Endothelial cell of umbilical vein (primary cell): ENCODE results near the gene SNAP23. TPM values are rescaled to one million over a fixed set of nuclear protein-coding genes. Genes with fewer than 3 reads are reported as not detected.

ENCODE experiments used
- BruUV-seq: library from RNA; stranded (reverse); fragments of 400-500 nt; replicated peaks from 2 replicates; lab custom pipeline; 2021; lab: Mats Ljungman, UMichigan
- CTCF ChIA-PET: fragments of 300-600, 350-600 bp; sonication (Branson Sonifier 250); formaldehyde crosslinking; loops from one replicate; lab custom pipeline; 2021; ENCODE audit warnings: antibody characterized with exemption, inconsistent platforms; lab: Charles Lee
- POLR2A ChIA-PET: fragments of 300-600, 350-600 bp; sonication (Branson Sonifier 250); formaldehyde crosslinking; loops from one replicate; lab custom pipeline; 2021; ENCODE audit warnings: antibody characterized with exemption, inconsistent platforms; lab: Charles Lee
- DNase-seq: peaks from one replicate; pipeline ENCODE4 v3.0.0-alpha.2; 2011; ENCODE audit warnings: low read depth, low spot score
- FAIRE-seq: peaks from 2 replicates; lab custom pipeline; 2011; peaks lifted over from hg19 to GRCh38; lab: Jason Lieb, UNC
- H2AFZ ChIP-seq: 2 replicates; pipeline ENCODE4 v1.6.0; 2012; ENCODE audit warnings: low read depth, low read length, control low read depth, inconsistent platforms
- H3K27ac ChIP-seq: 2 replicates; pipeline ENCODE4 v1.5.1; 2011; ENCODE audit warnings: low read depth, mild to moderate bottlenecking, control low read depth, low read length, moderate library complexity; ENCODE audit not compliant: insufficient read depth
- H3K27me3 ChIP-seq, 2 experiments: 2 replicates each; pipeline versions ENCODE4 v1.6.0 to v1.6.1; 2011; ENCODE audit warnings: low read length in 2 of 2, mixed read lengths in 1 of 2; ENCODE audit not compliant: control insufficient read depth in 2 of 2, insufficient read depth in 2 of 2
- H3K36me3 ChIP-seq, 2 experiments: 2 replicates in 1 of 2; 3 replicates in 1 of 2; pipeline ENCODE4 v1.5.1; 2011; ENCODE audit warnings: low read length in 2 of 2, mild to moderate bottlenecking in 1 of 2, moderate library complexity in 1 of 2; ENCODE audit not compliant: control insufficient read depth in 2 of 2, insufficient read depth in 2 of 2; ENCODE audit errors: extremely low read depth in 1 of 2
- H3K4me1 ChIP-seq: 3 replicates; pipeline ENCODE4 v1.5.1; 2011; ENCODE audit warnings: mild to moderate bottlenecking, low read length; ENCODE audit not compliant: control insufficient read depth, insufficient read depth; ENCODE audit errors: extremely low read depth
- H3K4me2 ChIP-seq: 2 replicates; pipeline ENCODE4 v1.6.1; 2011; ENCODE audit warnings: low read length, control low read depth, mixed read lengths; ENCODE audit not compliant: insufficient read depth
- H3K4me3 ChIP-seq, 3 experiments: fragments of 200-600 bp in 1 of 3; sonication (generic), shearing (Covaris generic) in 1 of 3; replicated peaks in 1 of 3; 2 replicates each; pipeline ENCODE4 v1.5.1; 2011 to 2016; ENCODE audit warnings: control low read depth in 3 of 3, low read length in 3 of 3, mild to moderate bottlenecking in 2 of 3, inconsistent platforms in 1 of 3, low read depth in 1 of 3, moderate library complexity in 1 of 3; ENCODE audit not compliant: insufficient read depth in 1 of 3
- H3K79me2 ChIP-seq: 2 replicates; pipeline ENCODE4 v1.6.0; 2012; ENCODE audit warnings: low read length, inconsistent platforms; ENCODE audit not compliant: control insufficient read depth, insufficient read depth
- H3K9ac ChIP-seq: replicated peaks from 2 replicates; pipeline ENCODE3; 2011; ENCODE audit warnings: low read length, control low read depth; ENCODE audit not compliant: insufficient read depth; ENCODE audit errors: extremely low read depth
- H3K9me1 ChIP-seq: replicated peaks from 3 replicates; pipeline ENCODE4 v1.6.0; 2011; ENCODE audit warnings: mild to moderate bottlenecking, low read length; ENCODE audit not compliant: control insufficient read depth, insufficient read depth; ENCODE audit errors: extremely low read depth
- H3K9me3 ChIP-seq: replicated peaks from 2 replicates; pipeline ENCODE4 v1.5.1; 2012; ENCODE audit warnings: low read length, inconsistent platforms; ENCODE audit not compliant: control insufficient read depth, insufficient read depth
- H4K20me1 ChIP-seq: replicated peaks from 2 replicates; pipeline ENCODE3; 2011; ENCODE audit warnings: mild to moderate bottlenecking, low read length; ENCODE audit not compliant: control insufficient read depth, insufficient read depth; ENCODE audit errors: extremely low read depth
- EZH2 ChIP-seq: IDR thresholded peaks from 2 replicates; pipeline ENCODE4 v1.6.1; 2012; ENCODE audit warnings: borderline replicate concordance, low read depth, mild to moderate bottlenecking, moderate library complexity, low read length, inconsistent platforms; ENCODE audit not compliant: severe bottlenecking
- FOS ChIP-seq: IDR thresholded peaks from 2 replicates; pipeline ENCODE4 v1.6.1; 2011; ENCODE audit warnings: mild to moderate bottlenecking, low read length, moderate library complexity, borderline replicate concordance; ENCODE audit not compliant: insufficient read depth
- GATA2 ChIP-seq: IDR thresholded peaks from 2 replicates; pipeline ENCODE4 v1.7.0; 2011; ENCODE audit warnings: low read depth, mild to moderate bottlenecking, moderate library complexity, mixed read lengths, low read length; ENCODE audit not compliant: insufficient read length, insufficient read depth
- JUN ChIP-seq: IDR thresholded peaks from 2 replicates; pipeline ENCODE4 v1.6.1; 2011; ENCODE audit warnings: borderline replicate concordance, low read depth; ENCODE audit not compliant: insufficient read length, insufficient read depth
- MAX ChIP-seq: IDR thresholded peaks from 2 replicates; pipeline ENCODE4 v1.6.1; 2011; ENCODE audit not compliant: insufficient read depth, insufficient read length
- MYC ChIP-seq: IDR thresholded peaks from one replicate; pipeline ENCODE4 v1.6.1; 2011; ENCODE audit warnings: mild to moderate bottlenecking, low read depth, low read length
- POLR2A ChIP-seq: IDR thresholded peaks from 2 replicates; pipeline ENCODE4 v1.6.1; 2012; ENCODE audit warnings: low read depth, mild to moderate bottlenecking, control low read depth, low read length
- POLR2AphosphoS5 ChIP-seq: IDR thresholded peaks from 2 replicates; pipeline ENCODE4 v1.6.1; 2012; ENCODE audit warnings: low read depth, mild to moderate bottlenecking, control low read depth, low read length, moderate library complexity; ENCODE audit not compliant: insufficient read depth
- dilution Hi-C: fragments of 300-500 bp; cut with MboI; formaldehyde crosslinking; loops from one replicate; pipeline ENCODE4 v1.15.0; 2019; ENCODE audit warnings: low sequenced_read_pairs; ENCODE audit not compliant: extremely low pct_ligation_motif_present
- intact Hi-C: fragments of 100-400 bp; cut with micrococcal nuclease; formaldehyde crosslinking; loops from one replicate; pipeline ENCODE4 v1.10.0; 2022
- polyA plus RNA-seq, 4 experiments: library from polyadenylated mRNA; depleted of rRNA in 3 of 4; stranded (reverse) in 3 of 4; unstranded in 1 of 4; fragments of >200 nt; gene quantifications; 2 replicates each; pipeline versions ENCODE4 v1.2.1 to v1.2.3, GENCODE V29; 2011 to 2012; ENCODE audit warnings: missing spikeins in 1 of 4
- total RNA-seq: library from RNA; stranded (reverse); gene quantifications from 2 replicates; pipeline ENCODE4 v1.2.3, GENCODE V29; 2021
- TF ChIP-seq, protein P1 (sequence below), 2 donors: IDR thresholded peaks; 1 replicate in 1 of 2; 2 replicates in 1 of 2; pipeline ENCODE4 v1.5.1; 2011; ENCODE audit warnings: low read length in 2 of 2, mild to moderate bottlenecking in 2 of 2, moderate library complexity in 2 of 2, control low read depth in 1 of 2, inconsistent platforms in 1 of 2, low read depth in 1 of 2; ENCODE audit not compliant: insufficient read depth in 1 of 2; ENCODE audit errors: extremely low read depth in 1 of 2

The SNAP23 gene
- total and polyA plus RNA-seq, 2 donors (not counting 3 experiments of a cell fraction or from before 2014, with no cell fraction given), result 141 to 152 TPM

DNA sequence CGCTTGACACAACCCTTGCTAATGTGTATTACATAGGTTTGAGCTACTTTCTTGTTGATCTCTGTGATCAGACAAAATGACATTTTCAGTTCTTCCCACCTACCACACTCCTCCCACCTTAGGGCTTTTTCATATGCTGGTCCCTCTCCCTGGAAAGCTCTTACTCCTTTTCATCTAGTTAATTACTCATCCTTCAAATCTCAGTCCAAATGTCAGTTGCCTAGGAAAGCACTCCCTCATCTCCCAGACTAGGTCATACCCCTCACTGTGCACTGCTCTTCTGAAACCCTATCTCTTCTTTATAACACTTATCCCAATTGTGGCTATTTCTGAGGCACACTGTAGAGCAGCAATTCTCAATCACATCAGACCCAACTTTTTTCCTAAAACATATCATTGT is 11.8 kb upstream of the SNAP23 start:
- no peak for DNase-seq
- ChIA-PET POLR2A (no interaction called here), CTCF (interaction anchor here (1.5 kb wide), 1 partner anchor 12 kb away, joined by 7 read pairs; no protein-coding TSS in a partner anchor)
- peaks cover 66% of the 10 kb centered on the region for H3K79me2 ChIP-seq
- no peaks in the 10 kb centered on the region for H3K27me3 ChIP-seq
- no peak overlapping the region for H3K4me2 ChIP-seq
- dilution Hi-C loops, result no loop called here
- H3K4me1 ChIP-seq, result no peaks in the 10 kb centered on the region
- no peaks in the 10 kb centered on the region for H3K36me3 ChIP-seq
- H3K4me3 ChIP-seq, result no peak overlapping the region
- H3K9me1 ChIP-seq, result no peaks in the 10 kb centered on the region
- BruUV-seq, result no TSS peak
- no peaks in the 10 kb centered on the region for H3K9me3 ChIP-seq
- H3K9ac ChIP-seq, result no peak overlapping the region
- H3K27ac ChIP-seq, result no peak overlapping the region
- intact Hi-C loops, result no loop called here
- no peak overlapping the region for H2AFZ ChIP-seq
- no peak for TF ChIP-seq GATA2
- no peak for TF ChIP-seq MAX
- no peak for TF ChIP-seq EZH2
- TF ChIP-seq MYC, result no peak
- TF ChIP-seq POLR2A, result no peak
- no peak for TF ChIP-seq JUN
- TF ChIP-seq FOS, result no peak
- TF ChIP-seq, protein P1, sequence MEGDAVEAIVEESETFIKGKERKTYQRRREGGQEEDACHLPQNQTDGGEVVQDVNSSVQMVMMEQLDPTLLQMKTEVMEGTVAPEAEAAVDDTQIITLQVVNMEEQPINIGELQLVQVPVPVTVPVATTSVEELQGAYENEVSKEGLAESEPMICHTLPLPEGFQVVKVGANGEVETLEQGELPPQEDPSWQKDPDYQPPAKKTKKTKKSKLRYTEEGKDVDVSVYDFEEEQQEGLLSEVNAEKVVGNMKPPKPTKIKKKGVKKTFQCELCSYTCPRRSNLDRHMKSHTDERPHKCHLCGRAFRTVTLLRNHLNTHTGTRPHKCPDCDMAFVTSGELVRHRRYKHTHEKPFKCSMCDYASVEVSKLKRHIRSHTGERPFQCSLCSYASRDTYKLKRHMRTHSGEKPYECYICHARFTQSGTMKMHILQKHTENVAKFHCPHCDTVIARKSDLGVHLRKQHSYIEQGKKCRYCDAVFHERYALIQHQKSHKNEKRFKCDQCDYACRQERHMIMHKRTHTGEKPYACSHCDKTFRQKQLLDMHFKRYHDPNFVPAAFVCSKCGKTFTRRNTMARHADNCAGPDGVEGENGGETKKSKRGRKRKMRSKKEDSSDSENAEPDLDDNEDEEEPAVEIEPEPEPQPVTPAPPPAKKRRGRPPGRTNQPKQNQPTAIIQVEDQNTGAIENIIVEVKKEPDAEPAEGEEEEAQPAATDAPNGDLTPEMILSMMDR (IDR thresholded peaks at IDR 0.05; ENCODE audit: extremely low read depth in 1 of 2, insufficient read depth in 1 of 2, low read depth in 1 of 2, low read length in 2 of 2), result no peak
- TF ChIP-seq POLR2AphosphoS5, result no peak
- no peak for FAIRE-seq
- H4K20me1 ChIP-seq, result no peaks in the 10 kb centered on the region
